Choroid plexus epithelial cell (primary cell): ENCODE measurements around the gene CATSPERZ.
"Not testable (repeated sequence)": the region's sequence is repeated elsewhere in the genome, so short reads cannot be mapped to it uniquely, and the experiment has no call there.

Experiments used
- DNase-seq: peaks from one replicate; pipeline ENCODE4 v3.0.0-alpha.2; 2010; ENCODE audit warnings: low read depth
- H3K4me3 ChIP-seq: 2 replicates; pipeline ENCODE4 v1.5.1; 2011; ENCODE audit warnings: low read depth, mild to moderate bottlenecking, control low read depth, low read length, moderate library complexity
- TF ChIP-seq, protein P1 (sequence below): conservative IDR thresholded peaks from 2 replicates; pipeline ENCODE4 v1.5.1; 2011; ENCODE audit warnings: low read depth, mild to moderate bottlenecking, control low read depth, inconsistent platforms, low read length, moderate library complexity

The CATSPERZ gene

GRCh38 chr11:64321533-64321932, 21.4 kb downstream of the CATSPERZ start:
- no peak overlapping the region for H3K4me3 ChIP-seq
- TF ChIP-seq, protein P1, sequence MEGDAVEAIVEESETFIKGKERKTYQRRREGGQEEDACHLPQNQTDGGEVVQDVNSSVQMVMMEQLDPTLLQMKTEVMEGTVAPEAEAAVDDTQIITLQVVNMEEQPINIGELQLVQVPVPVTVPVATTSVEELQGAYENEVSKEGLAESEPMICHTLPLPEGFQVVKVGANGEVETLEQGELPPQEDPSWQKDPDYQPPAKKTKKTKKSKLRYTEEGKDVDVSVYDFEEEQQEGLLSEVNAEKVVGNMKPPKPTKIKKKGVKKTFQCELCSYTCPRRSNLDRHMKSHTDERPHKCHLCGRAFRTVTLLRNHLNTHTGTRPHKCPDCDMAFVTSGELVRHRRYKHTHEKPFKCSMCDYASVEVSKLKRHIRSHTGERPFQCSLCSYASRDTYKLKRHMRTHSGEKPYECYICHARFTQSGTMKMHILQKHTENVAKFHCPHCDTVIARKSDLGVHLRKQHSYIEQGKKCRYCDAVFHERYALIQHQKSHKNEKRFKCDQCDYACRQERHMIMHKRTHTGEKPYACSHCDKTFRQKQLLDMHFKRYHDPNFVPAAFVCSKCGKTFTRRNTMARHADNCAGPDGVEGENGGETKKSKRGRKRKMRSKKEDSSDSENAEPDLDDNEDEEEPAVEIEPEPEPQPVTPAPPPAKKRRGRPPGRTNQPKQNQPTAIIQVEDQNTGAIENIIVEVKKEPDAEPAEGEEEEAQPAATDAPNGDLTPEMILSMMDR: no peak
- DNase-seq: peak; percentile 16

- H3K4me3 ChIP-seq: no peak overlapping the region
- TF ChIP-seq, protein P1: no peak
- no peak for DNase-seq
Observed at GRCh38 chr11:64322925-64323260, 22.7 kb downstream of the CATSPERZ start.

DNA sequence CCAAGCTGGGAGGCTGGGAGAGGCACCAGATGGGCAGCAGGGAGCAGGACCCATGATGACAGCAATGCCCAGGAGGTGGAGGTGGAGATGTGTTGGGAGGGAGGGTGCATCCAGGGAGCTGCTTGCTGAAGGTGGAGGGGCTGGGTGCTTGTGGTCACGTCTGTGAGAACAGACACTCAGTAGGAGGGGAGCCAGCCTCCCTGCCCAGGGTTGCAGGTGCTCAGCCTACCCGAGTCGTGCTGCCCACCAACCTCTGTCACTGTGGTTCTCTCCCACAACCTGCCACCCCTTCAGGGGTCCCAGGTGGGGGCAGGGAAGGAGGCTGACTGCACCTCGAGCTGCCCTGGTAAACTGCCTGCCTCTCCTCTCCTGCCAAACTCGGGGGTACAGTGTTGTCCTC, 23.2 kb downstream of the CATSPERZ start:
- TF ChIP-seq, protein P1: no peak
- no peak overlapping the region for H3K4me3 ChIP-seq
- no peak for DNase-seq

- not testable (repeated sequence) for H3K4me3 ChIP-seq, DNase-seq
Observed at GRCh38 chr11:64323984-64324383, 23.8 kb downstream of the CATSPERZ start.

GRCh38 chr11:64324692-64325469, 24.7 kb downstream of the CATSPERZ start:
- no peak overlapping the region for H3K4me3 ChIP-seq

GRCh38 chr11:64327375-64327774, 27.2 kb downstream of the CATSPERZ start:
- no peak overlapping the region for H3K4me3 ChIP-seq
- no peak for DNase-seq
- TF ChIP-seq, protein P1: no peak

More at GRCh38 chr11:64324692-64325469, 24.7 kb downstream of the CATSPERZ start:
- TF ChIP-seq, protein P1: no peak
- DNase-seq: no peak

GRCh38 chr11:64327993-64328392, 27.8 kb downstream of the CATSPERZ start:
- H3K4me3 ChIP-seq: no peak overlapping the region
- TF ChIP-seq, protein P1: no peak
- DNase-seq: no peak

GRCh38 chr11:64330888-64331287, 30.7 kb downstream of the CATSPERZ start:
- TF ChIP-seq, protein P1: no peak
- H3K4me3 ChIP-seq: no peak overlapping the region
- no peak for DNase-seq
